Inflammatory macrophage treated with lipopolysaccharide for 4 hours (primary cell): ENCODE data around the gene TTL.
A peak's percentile ranks its signal among the peaks of the same experiment; 100 is the strongest.
"Not testable (repeated sequence)": the region's sequence is repeated elsewhere in the genome, so short reads cannot be mapped to it uniquely, and the experiment has no call there.

Experiments
- DNase-seq: peaks from one replicate; pipeline ENCODE4 v3.0.0-alpha.2; 2020

TTL gene

DNA sequence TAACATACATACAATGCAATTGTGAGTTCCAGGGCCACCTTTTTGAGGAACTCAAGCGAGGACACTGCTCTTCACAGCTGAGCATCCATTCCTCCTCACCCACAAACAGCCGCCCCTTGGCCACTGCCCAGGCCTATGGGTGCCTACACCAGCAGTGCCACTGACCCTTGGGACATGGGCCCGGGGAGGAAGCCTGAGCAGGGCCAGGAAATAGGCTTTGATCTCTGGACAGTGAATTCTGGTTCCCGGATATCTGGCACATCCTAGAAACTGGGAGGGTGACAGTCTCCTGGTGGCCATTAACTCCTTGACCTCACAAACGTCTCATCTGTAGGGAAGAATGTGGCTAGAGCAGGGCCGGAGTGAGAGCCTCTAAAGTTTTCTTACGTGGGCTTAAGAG lies 5.5 kb upstream of the TTL start:
- DNase-seq = no peak

DNA sequence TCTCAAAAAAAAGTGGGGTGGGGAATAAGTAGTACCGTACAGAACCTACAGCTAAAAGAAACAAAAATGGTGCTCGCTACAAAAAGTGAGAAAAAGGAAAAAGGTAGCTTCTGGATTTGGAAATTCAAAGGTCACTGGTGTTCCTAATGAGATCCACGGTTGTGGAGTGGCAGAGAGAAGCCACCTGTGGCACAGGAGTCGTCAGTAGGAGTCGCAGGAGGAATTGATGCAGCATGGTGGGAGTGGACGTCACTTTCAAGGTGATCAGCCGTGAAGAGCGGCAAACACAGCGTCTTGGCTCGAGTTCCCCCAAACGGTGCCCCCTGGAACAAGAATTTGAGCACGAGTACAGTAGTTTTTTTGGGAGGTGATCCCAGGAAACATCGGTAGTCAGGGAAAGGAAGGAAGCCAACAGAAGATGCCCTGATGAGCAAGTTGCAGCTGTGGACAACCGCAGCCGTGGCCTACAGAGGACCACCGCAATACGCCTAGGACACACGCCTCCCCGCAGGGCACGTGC lies 1.4 kb upstream of the TTL start:
- DNase-seq = no peak

DNA sequence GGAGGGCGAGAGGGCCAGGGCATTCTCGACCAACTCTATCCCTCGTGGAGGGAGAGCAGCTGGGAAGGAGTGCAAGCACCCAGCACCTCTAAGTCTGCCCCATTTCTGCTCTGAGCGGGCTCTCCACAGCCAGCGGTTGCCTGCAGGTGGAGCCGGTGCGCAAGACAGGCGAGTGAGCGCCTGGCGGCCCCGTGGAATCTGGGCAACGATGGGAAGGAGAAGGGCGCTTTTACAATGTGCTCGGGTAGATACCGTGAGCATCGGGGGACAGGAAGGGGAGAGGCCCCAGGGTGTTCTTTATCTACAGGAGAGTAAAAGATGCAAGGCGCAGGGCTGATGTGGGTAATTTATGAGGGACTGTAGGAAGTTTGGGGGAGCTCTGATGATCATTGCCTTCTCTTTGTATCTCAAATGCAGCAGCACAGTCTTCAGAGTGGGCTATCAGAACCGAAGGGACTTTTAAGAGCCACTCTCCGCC lies 867 bp upstream of the TTL start:
- peak; percentile 74 for DNase-seq

DNA sequence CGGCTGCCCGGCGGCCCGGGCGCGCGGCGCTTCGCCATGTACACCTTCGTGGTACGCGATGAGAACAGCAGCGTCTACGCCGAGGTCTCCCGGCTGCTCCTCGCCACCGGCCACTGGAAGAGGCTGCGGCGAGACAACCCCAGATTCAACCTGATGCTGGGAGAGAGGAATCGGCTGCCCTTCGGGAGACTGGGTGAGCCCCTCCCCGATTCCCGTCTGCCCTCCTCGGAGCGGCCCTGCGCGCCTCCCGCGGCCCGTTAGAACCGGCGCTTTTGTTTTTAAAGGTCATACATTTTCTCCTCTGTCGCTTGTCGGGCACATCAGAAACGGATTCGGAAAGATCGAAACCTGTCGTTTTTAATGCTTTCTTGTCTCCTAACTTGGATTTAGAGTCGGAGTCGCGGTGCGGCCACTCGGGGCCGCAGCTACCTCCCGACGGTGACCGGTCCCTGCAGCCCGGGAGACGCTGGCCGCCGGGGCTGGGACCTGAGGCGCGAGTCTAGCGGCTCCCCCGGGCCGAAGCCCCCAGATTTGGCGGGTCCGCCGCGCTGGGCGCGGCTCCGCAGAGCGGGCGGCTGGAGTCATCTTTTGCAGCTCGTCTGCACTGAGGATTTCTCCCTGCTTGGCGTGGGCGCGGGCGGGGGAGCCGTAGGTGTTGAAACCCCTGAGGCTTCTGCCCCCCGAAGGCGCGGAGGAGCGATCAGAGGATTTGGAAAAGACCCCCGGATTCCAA lies 519 bp downstream of the TTL start:
- DNase-seq = peak; percentile 22

DNA sequence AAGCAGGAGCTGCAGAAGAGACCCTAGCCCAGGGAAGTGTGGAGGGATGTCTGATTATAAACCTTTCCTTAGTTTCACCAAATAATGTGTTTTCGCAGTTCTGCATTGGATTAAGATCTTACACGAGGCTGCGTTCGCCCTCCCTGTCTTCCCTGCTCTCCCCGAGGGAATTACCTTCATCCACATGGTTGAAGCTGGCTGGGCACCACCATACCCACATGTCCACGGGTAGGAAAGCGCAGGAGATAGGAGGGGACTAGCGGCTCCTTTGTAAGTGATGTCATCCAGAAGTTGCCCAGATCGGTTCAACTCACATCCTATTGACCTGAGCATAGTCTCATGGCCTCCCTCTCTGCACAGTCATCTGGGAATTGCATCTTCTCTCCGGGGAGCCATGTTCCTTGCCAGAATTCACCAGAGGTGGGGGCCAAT lies 1.1 kb downstream of the TTL start:
- DNase-seq = peak; percentile 41

DNA sequence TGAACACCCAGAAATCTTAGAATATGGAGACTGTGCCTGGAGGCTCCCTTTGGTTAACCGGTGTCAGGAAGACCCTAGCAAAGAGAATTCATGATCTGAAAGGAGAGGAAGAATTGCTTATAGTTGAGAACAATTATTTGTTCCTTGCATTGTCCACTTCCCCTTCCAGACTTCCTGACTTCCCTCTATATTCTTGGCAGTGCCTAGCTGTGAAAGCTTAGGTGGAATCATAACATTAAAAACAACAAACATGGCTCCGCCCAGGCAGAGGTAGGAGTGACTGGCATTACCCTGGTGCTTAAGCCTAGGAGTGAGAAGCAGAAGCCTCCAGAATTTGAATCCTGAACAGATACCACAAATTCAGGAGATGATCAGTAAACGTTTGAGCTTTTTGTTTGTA lies 1.9 kb downstream of the TTL start:
- peak; percentile 43 for DNase-seq

DNA sequence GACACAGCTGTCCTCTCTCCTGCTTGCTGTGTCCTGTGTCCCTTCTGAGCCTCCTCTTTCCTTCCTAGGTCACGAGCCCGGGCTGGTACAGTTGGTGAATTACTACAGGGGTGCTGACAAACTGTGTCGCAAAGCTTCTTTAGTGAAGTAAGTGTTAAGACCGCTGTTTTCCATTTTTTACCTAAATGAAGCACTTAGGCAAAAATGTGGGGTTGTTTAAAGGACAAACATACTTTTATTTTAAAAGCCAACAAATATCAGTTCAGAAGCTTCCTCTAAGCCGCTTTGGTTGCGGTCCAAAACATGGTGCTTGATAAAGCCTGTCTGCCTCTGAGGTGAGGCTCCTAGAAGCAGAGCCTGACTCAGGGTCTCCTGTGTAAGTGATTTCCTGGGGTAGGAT lies 3.9 kb downstream of the TTL start:
- no peak for DNase-seq

DNA sequence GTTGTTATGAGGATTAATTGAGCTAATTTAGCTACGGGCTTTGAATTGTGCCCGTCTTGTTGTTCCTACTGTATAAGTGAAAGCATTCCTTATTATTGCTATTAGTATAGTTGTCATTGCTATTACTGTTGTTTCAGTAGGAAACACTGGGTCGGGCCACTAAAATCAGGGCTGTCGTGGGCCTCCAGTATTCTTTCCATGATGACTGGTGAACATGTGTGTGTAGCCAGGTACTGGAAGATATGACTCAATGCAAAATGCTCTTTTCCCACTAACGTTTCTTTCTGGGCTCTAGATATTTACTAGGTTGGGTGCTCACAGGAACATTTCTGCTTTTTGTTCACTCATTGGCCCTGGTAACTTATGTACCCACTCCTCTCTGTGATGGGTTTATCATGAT lies 4.9 kb downstream of the TTL start:
- DNase-seq = no peak

DNA sequence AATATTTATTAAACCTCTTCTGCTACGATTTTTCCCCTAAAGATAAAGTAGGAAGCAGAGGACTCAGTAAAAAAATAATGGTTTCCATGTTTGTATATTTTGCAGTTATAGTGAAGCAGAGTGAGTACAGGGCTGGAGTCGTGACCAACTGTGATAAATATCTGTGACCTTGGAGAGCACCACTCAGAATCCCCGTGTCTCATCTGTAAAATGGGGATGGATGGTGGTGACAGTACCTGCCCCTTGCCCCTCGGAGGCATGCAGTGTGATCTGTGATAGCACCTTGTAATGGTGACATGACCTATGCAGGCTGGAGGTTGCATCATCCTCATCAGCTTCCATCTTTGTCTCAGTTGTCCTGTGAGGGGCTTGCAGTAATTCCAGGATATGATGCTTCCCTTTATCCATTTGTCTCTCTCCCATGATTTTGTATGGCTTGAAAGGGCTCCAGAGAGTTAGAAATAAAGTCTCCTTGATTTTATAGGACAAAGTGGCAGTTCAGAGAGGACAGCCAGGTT lies 5.5 kb downstream of the TTL start:
- no peak for DNase-seq

DNA sequence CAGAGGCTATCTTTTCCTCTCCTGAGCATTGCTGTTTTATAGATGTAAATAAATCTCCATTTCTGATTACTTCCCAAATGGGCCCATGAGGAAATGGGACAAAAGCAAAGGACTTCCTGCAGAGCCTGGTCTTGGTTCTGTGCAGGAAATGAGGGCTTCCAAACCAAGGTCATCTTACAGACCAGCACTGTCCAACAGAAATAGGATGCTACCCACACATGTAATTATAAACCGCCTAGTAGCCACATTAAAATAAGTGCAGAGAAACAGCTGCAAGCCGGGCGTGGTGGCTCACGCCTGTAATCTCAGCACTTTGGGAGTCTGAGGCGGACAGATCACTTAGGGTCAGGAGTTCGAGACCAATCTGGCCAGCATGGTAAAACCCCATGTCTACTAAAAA lies 6.2 kb downstream of the TTL start:
- no peak for DNase-seq

DNA sequence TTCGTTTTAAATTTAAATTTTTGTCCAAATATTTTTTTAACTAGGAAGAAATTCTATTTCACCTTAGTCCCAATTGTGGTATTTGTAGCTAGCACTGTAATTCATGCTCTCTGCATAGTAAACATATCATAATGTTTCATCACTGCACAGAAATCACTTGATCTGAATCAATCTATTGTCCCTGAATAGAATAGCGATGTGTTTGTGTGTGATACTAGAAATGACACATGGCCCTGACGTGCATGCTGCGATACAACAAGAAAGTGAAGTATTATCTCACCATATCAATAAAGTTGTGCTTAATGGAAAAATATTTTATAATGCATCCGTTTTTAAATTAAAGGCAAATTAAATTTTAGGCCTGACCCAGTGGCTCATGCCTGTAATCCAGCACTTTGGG lies 10.0 kb downstream of the TTL start:
- no peak for DNase-seq

DNA sequence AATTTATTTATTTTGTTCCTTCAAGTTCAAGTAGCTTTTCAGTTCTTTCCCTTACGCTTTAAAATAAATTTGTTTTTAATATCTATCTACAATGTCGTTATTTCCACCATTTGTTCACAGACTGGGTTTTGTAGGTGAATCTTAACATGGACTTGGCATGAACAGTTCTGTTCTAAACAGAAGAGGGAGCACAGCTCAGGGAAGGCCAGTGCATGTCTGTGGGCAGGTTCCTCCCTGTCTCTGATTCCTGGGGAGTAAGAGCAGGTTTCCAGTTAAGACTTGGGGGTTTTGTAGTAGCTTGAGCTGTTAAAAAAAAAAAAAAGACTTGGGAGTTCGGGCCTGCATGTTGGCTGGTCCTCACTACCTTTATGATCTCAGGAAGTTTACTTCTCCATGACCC lies 11.1 kb downstream of the TTL start:
- no peak for DNase-seq

DNA sequence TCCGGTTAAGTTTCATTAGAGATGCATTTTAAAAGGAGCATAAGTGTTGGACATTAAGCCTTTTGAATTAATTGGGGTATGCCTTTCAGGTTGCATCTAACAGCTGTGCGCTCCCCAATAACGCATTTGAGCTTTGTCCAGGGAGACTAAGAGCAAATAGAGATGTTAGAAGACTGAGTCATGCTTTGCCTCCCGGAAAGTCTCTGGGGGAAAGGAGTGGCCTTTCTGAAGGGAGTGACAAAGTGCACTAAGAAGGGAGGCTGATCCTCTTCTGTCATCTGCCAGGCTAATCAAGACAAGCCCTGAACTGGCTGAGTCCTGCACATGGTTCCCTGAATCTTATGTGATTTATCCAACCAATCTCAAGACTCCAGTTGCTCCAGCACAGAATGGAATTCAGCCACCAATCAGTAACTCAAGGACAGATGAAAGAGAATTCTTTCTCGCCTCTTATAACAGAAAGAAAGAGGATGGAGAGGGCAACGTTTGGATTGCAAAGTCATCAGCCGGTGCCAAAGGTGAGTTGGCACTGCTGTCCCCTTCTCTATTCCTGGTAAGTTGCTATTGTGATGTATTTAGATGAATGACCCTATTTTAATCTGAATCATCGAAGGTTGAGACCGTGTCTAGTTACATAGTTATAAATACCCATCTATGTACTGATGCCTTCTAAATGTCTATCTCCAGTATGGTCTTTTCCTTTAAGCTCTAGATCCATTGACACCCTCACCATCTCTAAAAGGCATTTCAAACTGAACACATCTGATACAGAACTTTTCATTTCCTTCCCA lies 12.1 kb downstream of the TTL start:
- no peak for DNase-seq

DNA sequence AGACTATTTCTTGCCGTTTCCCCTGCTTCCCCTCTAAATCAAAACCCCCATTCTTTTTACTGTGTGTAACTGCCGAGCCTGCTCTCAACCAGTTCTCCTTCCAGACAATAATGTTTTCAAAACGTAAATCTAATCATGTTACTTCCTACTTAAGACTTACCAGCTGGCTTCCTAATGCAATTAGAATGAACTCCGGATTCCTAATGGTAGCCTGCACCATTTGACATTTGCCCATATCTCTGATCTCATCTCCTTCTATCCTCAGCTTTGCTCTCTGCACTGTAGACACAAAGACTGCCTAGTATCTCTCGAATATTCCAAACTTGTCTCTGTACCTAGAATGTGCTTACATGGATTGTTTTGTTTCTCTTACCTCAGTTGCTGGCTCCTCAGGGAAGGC lies 12.9 kb downstream of the TTL start:
- DNase-seq = no peak

DNA sequence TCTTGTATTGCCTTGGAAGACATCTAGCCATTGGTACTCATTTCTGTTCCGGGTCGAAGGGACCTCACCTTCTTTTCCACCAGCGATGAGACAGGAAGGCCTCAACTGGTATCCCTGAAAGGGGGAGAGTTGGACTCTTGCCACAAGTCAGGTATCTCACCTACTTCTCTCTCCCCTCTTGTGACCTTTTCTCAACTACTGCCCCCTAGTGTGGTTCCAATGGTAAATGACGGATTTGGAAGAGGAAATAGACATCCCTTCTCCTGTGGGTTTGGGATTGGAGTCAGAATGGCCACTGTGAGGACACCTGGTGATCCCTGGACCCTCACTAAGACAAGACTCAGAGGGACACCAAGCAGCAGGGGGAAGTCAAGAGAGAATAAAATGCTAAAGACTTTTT lies 13.9 kb downstream of the TTL start:
- not testable (repeated sequence) for DNase-seq

DNA sequence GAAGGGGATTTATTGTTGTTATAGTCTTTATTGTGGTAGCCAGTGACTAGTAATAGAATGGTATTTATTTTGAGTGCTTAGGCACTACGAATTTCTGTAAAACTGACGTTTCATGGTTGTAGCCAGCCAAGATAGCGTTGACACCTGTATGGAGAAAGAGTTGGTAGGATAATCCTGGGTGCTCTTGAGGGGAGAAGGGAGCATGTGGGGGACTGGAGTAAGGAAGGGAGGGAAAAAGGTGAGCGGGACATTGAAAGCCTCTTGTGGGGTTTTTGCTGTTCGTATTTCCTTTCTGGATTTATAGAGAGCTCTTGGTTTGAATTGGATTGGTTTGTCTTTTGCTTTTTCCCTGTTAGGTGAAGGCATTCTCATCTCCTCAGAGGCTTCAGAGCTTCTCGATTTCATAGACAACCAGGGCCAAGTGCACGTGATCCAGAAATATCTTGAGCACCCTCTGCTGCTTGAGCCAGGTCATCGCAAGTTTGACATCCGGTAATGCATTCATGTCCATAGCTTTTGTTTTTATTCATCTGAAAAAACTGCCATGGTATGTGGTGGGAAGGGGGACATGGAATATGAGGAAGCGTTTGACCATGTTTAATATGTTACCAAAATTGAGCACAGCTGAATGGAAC lies 19.0 kb downstream of the TTL start:
- peak; percentile 64 for DNase-seq

DNA sequence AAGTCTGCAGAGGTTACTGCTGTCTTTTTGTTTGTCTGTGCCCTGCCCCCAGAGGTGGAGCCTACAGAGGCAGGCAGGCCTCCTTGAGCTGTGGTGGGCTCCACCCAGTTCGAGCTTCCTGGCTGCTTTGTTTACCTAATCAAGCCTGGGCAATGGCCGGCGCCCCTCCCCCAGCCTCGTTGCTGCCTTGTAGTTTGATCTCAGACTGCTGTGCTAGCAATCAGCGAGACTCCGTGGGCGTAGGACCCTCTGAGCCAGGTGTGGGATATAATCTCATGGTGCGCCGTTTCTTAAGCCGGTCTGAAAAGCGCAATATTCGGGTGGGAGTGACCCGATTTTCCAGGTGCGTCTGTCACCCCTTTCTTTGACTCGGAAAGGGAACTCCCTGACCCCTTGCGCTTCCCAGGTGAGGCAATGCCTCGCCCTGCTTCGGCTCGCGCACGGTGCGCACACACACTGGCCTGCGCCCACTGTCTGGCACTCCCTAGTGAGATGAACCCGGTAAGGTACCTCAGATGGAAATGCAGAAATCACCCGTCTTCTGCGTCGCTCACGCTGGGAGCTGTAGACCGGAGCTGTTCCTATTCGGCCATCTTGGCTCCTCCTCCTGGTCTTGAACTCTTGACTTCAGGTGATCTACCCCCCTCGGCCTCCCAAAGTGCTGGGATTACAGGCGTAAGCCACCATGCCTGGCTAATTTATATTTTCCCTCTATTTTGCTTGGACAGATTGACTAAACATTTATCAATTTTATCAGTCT lies 27.5 kb downstream of the TTL start:
- DNase-seq = not testable (repeated sequence)

DNA sequence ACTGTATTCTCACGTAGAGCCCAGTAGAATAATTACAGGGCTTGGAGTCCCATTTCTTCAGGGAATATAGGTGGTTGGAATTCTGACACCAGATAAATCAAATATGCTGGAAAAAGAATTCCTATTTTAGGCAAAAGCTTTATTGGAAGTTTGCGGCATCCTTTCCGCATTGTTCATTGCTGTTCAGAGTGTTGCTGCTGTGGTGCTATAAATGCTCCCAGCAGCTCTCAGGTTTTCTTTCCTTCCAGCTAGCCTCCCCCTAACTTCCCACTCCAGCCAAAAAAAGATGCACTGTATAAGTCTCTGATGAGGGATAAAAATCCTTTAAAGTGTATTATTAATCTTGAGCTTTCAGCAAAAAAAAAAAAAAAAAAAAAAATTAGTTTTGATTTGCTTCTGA lies 34.8 kb downstream of the TTL start:
- no peak for DNase-seq

DNA sequence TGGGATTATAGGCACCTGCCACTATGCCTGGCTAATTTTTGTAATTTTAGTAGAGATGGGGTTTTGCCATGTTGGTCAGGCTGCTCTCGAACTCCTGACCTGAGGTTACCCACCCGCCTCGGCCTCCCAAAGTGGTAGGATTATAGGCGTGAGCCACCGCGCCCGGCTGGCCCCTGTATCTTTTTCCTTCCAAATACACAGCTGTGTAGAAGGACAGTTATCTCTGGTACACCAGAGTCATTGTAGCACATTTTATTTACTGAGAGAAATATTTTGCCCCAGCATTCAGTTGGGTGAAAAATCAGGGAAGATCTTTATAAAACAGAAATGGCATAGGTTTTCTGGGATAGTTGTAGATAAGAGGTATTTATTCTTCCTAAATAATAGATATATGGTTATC lies 36.9 kb downstream of the TTL start:
- DNase-seq = no peak

DNA sequence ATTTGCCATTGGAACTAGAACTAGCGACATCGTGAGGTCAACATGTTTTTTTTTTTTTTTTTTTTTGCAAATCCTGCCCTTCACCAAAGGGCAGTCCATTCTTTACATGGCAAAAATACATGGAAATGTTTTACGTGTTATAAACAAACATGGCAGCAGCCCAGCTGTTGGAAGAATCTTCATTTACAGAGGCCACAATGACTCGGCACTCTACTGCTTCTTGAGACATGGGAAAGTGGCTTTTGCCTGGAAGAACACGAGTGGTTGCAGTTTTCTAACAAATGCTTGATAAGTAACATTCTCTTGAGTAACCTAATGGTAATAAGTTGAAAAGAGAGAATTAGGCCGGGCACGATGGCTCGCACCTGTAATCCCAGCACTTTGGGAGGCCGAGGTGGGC lies 37.5 kb downstream of the TTL start:
- no peak for DNase-seq

DNA sequence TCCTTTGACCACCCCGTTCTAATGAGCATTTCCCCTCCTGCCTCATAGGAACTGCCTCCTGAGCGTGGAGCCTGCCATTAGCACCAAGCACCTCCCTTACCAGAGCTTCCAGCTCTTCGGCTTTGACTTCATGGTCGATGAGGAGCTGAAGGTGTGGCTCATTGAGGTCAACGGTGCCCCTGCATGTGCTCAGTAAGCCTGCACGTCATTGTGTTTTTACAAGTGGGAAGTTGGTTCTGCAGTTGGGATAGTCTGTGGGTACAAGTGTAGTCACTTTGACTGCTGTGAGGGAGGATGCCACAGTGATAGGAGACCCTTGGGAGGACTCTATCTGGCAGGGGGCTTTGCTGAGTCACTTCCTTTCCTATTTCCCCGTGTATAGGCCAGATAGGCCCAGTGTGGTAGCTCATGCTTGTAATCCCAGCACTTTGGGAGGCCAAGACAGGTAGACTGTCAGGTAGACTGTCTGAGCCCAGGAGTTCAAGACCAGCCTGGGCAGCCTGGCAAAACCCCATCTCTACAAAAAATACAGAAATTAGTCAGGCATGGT lies 38.4 kb downstream of the TTL start:
- no peak for DNase-seq

DNA sequence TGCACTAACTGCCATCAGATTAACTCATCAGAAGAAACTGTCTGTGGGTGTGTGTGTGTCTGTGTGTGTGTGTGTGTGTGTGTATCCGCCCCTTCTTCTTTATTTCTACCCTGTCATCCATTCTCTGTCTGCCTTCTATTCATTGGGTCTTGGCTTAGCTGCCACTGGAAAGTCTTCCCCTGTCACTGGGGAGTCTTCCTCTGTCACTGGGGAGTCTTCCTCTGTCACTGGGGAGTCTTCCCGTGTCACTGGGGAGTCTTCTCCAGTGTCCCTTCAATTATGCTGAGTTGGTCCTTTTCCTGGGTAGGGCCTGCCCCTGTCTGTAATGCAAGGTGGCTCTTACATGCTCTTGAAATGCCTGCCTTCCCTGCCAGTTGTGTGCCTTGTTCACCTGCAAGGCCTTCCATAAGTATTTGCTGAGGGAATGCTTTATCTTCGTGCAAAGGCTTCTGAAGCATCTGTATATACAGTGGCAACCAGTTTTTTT lies 41.4 kb downstream of the TTL start:
- no peak for DNase-seq
